ENCODE measurements around the gene PHACTR1. TPM values are rescaled to one million over a fixed set of nuclear protein-coding genes. Genes with fewer than 3 reads are reported as not detected.

The PHACTR1 gene
- total and polyA plus RNA-seq, 9 of the 15 experiments (the other 6 are each of a cell fraction or from before 2014, with no cell fraction given) = 11.5 to 32.6 (median 22.0) TPM

- TF ChIP-seq ZNF318 (IDR thresholded peaks at IDR 0.05; ENCODE audit: borderline replicate concordance in 1 of 2, low read depth in 1 of 2) = no peak
- TF ChIP-seq FOXP1 (CRISPR knock-in tag; IDR thresholded peaks at IDR 0.05) = no peak
- TF ChIP-seq MECOM (CRISPR knock-in tag; IDR thresholded peaks at IDR 0.05) = no peak
- TF ChIP-seq CREB3L1 (IDR thresholded peaks at IDR 0.05; ENCODE audit: borderline replicate concordance, low read depth) = no peak
- no peak for TF ChIP-seq ZNF830 (CRISPR knock-in tag; IDR thresholded peaks at IDR 0.05)
- no peak for TF ChIP-seq ZNF431 (CRISPR knock-in tag; IDR thresholded peaks at IDR 0.05)
- no peak for TF ChIP-seq ADNP (tag; IDR thresholded peaks at IDR 0.05)
- TF ChIP-seq ZNF699 (CRISPR knock-in tag; IDR thresholded peaks at IDR 0.05; ENCODE audit: insufficient replicate concordance) = no peak
- no peak for TF ChIP-seq SP2 (IDR thresholded peaks at IDR 0.05; ENCODE audit: extremely low read depth, low read depth, low read length, poor library complexity, severe bottlenecking)
- no peak for TF ChIP-seq ZNF639 (CRISPR knock-in tag; conservative IDR thresholded peaks at IDR 0.05 in 1 of 2, IDR thresholded peaks at IDR 0.05 in 1 of 2)
These were observed 525.6 kb downstream of the PHACTR1 start (continued) for GRCh38 chr6:13242178-13242577.
